MM.1S (cell line): Measurements from ENCODE around the gene BSN.

Experiments used
- EZH2 ChIP-seq: fragments of 300-600 bp; sonication (generic); optimal IDR thresholded peaks from 2 replicates; pipeline ENCODE3; 2017; ENCODE audit warnings: low read depth, mild to moderate bottlenecking, antibody characterized with exemption, low read length, mixed read lengths
- EZH2phosphoT487 ChIP-seq: fragments of 300-600 bp; sonication (generic); IDR thresholded peaks from 2 replicates; pipeline ENCODE4 v1.6.1; 2018; ENCODE audit warnings: antibody characterized with exemption, low read length
- TF ChIP-seq, protein P1 (sequence below): fragments of 300-600 bp; sonication (generic); IDR thresholded peaks from 2 replicates; pipeline ENCODE4 v1.5.1; 2016; ENCODE audit warnings: antibody characterized with exemption, low read length, mixed read lengths

- TF ChIP-seq, protein P1, sequence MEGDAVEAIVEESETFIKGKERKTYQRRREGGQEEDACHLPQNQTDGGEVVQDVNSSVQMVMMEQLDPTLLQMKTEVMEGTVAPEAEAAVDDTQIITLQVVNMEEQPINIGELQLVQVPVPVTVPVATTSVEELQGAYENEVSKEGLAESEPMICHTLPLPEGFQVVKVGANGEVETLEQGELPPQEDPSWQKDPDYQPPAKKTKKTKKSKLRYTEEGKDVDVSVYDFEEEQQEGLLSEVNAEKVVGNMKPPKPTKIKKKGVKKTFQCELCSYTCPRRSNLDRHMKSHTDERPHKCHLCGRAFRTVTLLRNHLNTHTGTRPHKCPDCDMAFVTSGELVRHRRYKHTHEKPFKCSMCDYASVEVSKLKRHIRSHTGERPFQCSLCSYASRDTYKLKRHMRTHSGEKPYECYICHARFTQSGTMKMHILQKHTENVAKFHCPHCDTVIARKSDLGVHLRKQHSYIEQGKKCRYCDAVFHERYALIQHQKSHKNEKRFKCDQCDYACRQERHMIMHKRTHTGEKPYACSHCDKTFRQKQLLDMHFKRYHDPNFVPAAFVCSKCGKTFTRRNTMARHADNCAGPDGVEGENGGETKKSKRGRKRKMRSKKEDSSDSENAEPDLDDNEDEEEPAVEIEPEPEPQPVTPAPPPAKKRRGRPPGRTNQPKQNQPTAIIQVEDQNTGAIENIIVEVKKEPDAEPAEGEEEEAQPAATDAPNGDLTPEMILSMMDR, result no peak
- no peak for TF ChIP-seq EZH2phosphoT487
- no peak for TF ChIP-seq EZH2
Observed at GRCh38 chr3:49659756-49660155, 105.5 kb downstream of the BSN start.
